Neural crest cell (in vitro differentiated cells): ENCODE measurements around the gene BMP4. TPM values are rescaled to one million over a fixed set of nuclear protein-coding genes. Genes with fewer than 3 reads are reported as not detected.
A peak's percentile ranks its signal among the peaks of the same experiment; 100 is the strongest.

Experiments used
- DNase-seq: peaks from one replicate; pipeline ENCODE4 v3.0.0; 2021; ENCODE audit warnings: low read depth, mixed read lengths, low spot score
- H3K27ac Mint-ChIP-seq: one replicate; pipeline ENCODE4 v1.8.0; 2021; ENCODE audit warnings: mild to moderate bottlenecking, mixed read lengths; ENCODE audit not compliant: unreplicated experiment
- H3K27me3 Mint-ChIP-seq: 2 replicates; pipeline ENCODE4 v1.8.0; 2021; ENCODE audit warnings: low read depth, mild to moderate bottlenecking, mixed read lengths
- H3K36me3 Mint-ChIP-seq: 2 replicates; pipeline ENCODE4 v1.8.0; 2021; ENCODE audit warnings: low read depth, mild to moderate bottlenecking, mixed read lengths
- H3K4me1 Mint-ChIP-seq: 2 replicates; pipeline ENCODE4 v1.8.0; 2021; ENCODE audit warnings: mixed read lengths
- H3K4me3 Mint-ChIP-seq: one replicate; pipeline ENCODE4 v1.8.0; 2021; ENCODE audit warnings: mild to moderate bottlenecking, mixed read lengths
- H3K9me3 Mint-ChIP-seq: 2 replicates; pipeline ENCODE4 v1.8.0; 2021; ENCODE audit warnings: mixed read lengths
- CTCF ChIP-seq: fragments of 200-600 bp; sonication (generic); conservative IDR thresholded peaks from 2 replicates; pipeline ENCODE4 v1.5.0; 2021; ENCODE audit warnings: antibody characterized with exemption, mild to moderate bottlenecking
- total RNA-seq: library from RNA; stranded (reverse); gene quantifications from 2 replicates; pipeline ENCODE4 v1.2.1, GENCODE V29; 2021

The BMP4 gene
- total RNA-seq, 1 donor from 2014 or later: 1.1 TPM

DNA sequence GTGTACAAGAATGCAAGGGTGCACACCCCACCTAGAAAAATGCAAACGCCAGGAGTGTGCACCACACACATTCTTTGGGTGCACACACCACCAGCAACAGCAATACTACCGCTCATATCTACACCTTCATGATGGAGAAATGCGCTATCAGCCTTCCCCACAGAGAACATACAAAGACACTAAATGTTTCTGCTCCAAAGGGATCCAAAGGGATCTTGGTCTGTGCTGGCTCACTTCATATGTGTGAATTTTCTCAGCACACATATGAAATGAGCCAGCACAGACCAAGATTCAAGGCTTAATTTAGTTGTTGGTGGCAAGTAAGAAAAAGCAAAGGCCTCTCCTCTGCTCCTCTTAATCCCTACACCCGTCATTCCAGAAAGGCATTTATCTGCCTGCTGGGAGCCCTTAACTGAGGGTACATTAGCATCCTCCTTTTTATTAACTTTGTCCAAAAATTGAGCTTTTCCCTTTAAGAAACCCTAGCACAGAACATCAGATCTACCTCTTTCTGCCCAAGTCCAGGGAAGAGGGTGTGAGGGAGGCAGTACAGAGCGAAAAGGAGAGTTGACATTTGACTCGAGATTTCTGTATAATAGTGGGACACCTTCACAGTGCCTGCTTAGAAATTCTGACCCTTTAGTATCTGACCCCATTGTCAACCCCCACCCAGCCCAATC, 8.3 kb downstream of the BMP4 start:
- Mint-ChIP-seq H3K4me3 (peak overlapping the region; percentile 31), H3K27me3 (peaks cover 97% of the 10 kb centered on the region), H3K36me3 (no peaks in the 10 kb centered on the region), H3K4me1 (peaks cover 36% of the 10 kb centered on the region), H3K27ac (no peak overlapping the region), H3K9me3 (no peaks in the 10 kb centered on the region)
- TF ChIP-seq CTCF: no peak
- DNase-seq: no peak

GRCh38 chr14:53947452-53948204, 9.0 kb downstream of the BMP4 start:
- Mint-ChIP-seq H3K27me3 (peaks cover 96% of the 10 kb centered on the region), H3K4me3 (peak overlapping the region; percentile 29), H3K9me3 (no peaks in the 10 kb centered on the region), H3K36me3 (no peaks in the 10 kb centered on the region), H3K27ac (no peak overlapping the region), H3K4me1 (peaks cover 36% of the 10 kb centered on the region)
- DNase-seq: no peak
- no peak for TF ChIP-seq CTCF

GRCh38 chr14:53947094-53947445, 9.6 kb downstream of the BMP4 start:
- Mint-ChIP-seq H3K4me3 (peak overlapping the region; percentile 67), H3K27ac (no peak overlapping the region), H3K4me1 (peaks cover 35% of the 10 kb centered on the region), H3K27me3 (peaks cover 95% of the 10 kb centered on the region), H3K9me3 (no peaks in the 10 kb centered on the region), H3K36me3 (no peaks in the 10 kb centered on the region)
- DNase-seq: no peak
- no peak for TF ChIP-seq CTCF

DNA sequence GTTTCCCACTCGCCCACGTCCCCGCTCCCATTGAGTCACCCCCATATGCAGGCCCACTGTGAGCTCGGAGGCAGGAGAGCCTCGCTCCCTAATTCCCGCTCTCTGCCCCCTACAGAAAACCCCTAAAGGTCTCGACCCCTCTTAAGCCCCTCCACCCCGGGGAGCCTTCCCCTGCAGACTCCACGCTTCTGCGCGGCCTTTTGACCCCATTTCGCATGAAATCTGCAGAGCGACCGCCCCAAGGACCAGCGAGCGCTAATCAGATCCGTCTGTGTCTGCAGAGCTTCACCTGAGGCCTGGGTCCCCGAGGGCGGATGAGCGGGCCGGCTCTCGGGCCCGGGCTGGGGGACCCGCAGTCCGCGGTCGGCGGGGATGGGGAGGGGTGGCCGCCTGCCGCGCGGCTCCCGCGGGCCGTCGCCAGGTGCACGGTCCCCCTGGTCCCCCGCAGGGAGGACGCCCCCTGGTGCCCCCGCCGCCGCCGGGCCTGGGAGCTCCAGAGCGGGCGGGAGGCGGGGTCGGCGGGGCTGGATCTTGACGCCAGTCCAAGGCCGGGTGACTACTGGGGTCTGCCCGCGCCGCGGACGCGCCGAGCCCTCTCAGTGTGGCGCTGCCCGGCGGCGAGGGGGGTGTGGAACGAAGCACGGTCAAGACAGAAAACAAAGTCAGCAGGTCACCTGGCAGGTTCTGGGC, 10.1 kb downstream of the BMP4 start:
- no peak for TF ChIP-seq CTCF
- H3K27ac Mint-ChIP-seq: no peak overlapping the region
- H3K4me3 Mint-ChIP-seq: peak overlapping the region; percentile 67
- peaks cover 90% of the 10 kb centered on the region for H3K27me3 Mint-ChIP-seq
- no peaks in the 10 kb centered on the region for H3K36me3 Mint-ChIP-seq
- no peak for DNase-seq
- peaks cover 30% of the 10 kb centered on the region for H3K4me1 Mint-ChIP-seq
- H3K9me3 Mint-ChIP-seq: no peaks in the 10 kb centered on the region

DNA sequence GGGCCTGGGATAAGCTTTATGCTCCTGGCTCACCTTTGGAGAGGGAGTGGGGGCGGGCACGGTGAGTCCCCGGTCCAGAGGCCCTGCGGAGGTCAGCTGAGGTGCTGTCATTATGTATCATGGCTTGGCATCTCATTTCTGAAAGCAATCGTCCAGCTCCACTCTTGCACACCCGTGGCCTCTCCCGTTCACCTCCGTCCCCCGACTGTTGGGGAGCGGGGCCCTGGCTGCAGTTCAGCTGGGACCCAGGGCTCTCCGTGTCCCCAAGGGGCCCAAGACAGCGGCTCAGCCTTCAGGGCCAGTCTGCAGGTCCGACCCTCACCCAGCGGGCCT, 10.6 kb downstream of the BMP4 start:
- H3K27ac Mint-ChIP-seq: no peak overlapping the region
- no peaks in the 10 kb centered on the region for H3K9me3 Mint-ChIP-seq
- no peak overlapping the region for H3K4me3 Mint-ChIP-seq
- no peak for TF ChIP-seq CTCF
- H3K36me3 Mint-ChIP-seq: no peaks in the 10 kb centered on the region
- no peak for DNase-seq
- peaks cover 85% of the 10 kb centered on the region for H3K27me3 Mint-ChIP-seq
- peaks cover 29% of the 10 kb centered on the region for H3K4me1 Mint-ChIP-seq
